GM23338 (cell line): ENCODE data around the gene TFF2.

Experiments
- CREB1 ChIP-seq: fragments of 250-450 bp; sonication (Bioruptor Pico); IDR thresholded peaks from 2 replicates; pipeline ENCODE4 v1.5.0; 2020; ENCODE audit warnings: low read depth, mild to moderate bottlenecking, moderate library complexity
- CTCF ChIP-seq, 2 experiments: fragments of 200-600 bp in 1 of 2; sonication (generic) in 1 of 2; conservative IDR thresholded peaks; 2 replicates each; pipeline versions ENCODE4 v1.5.1 to v1.6.1; 2016 to 2017; ENCODE audit warnings: antibody characterized with exemption in 2 of 2, low read depth in 2 of 2, mild to moderate bottlenecking in 2 of 2, moderate library complexity in 1 of 2
- EZH2 ChIP-seq: fragments of 200-600 bp; sonication (generic); IDR thresholded peaks from one replicate; pipeline ENCODE4 v1.8.0; 2017; ENCODE audit warnings: antibody characterized with exemption, mild to moderate bottlenecking, low read depth; ENCODE audit not compliant: unreplicated experiment
- EZH2phosphoT487 ChIP-seq: fragments of 200-600 bp; sonication (generic); IDR thresholded peaks from one replicate; pipeline ENCODE4 v1.8.1; 2018; ENCODE audit warnings: antibody characterized with exemption; ENCODE audit not compliant: unreplicated experiment
- JUNB ChIP-seq: IDR thresholded peaks from one replicate; pipeline ENCODE4 v1.6.1; 2016; ENCODE audit warnings: antibody characterized with exemption; ENCODE audit not compliant: unreplicated experiment
- POLR2AphosphoS5 ChIP-seq: IDR thresholded peaks from 2 replicates; pipeline ENCODE4 v1.6.1; 2016; ENCODE audit warnings: antibody characterized with exemption, low read depth
- REST ChIP-seq: IDR thresholded peaks from one replicate; pipeline ENCODE4 v1.6.1; 2018; ENCODE audit warnings: antibody characterized with exemption; ENCODE audit not compliant: unreplicated experiment
- STAT1 ChIP-seq: IDR thresholded peaks from one replicate; pipeline ENCODE4 v1.6.1; 2016; ENCODE audit warnings: antibody characterized with exemption; ENCODE audit not compliant: unreplicated experiment
- ZNF114 ChIP-seq: fragments of 250-450 bp; sonication (Bioruptor Pico); IDR thresholded peaks from 2 replicates; pipeline ENCODE4 v1.5.0; 2020; ENCODE audit warnings: mild to moderate bottlenecking, moderate library complexity

- no peak for TF ChIP-seq POLR2AphosphoS5
- no peak for TF ChIP-seq CTCF (conservative IDR thresholded peaks at IDR 0.05; ENCODE audit: low read depth in 2 of 2)
- no peak for TF ChIP-seq JUNB
- no peak for TF ChIP-seq CREB1 (CRISPR knock-in tag)
- no peak for TF ChIP-seq EZH2phosphoT487
- no peak for TF ChIP-seq REST
- no peak for TF ChIP-seq STAT1
- TF ChIP-seq EZH2 = no peak
- no peak for TF ChIP-seq ZNF114
Observed at GRCh38 chr21:42382915-42383314, 32.1 kb upstream of the TFF2 start.
